ENCODE measurements around the gene C6orf141.
"Not testable (repeated sequence)": the region's sequence is repeated elsewhere in the genome, so short reads cannot be mapped to it uniquely, and the experiment has no call there.

Gene C6orf141

DNA sequence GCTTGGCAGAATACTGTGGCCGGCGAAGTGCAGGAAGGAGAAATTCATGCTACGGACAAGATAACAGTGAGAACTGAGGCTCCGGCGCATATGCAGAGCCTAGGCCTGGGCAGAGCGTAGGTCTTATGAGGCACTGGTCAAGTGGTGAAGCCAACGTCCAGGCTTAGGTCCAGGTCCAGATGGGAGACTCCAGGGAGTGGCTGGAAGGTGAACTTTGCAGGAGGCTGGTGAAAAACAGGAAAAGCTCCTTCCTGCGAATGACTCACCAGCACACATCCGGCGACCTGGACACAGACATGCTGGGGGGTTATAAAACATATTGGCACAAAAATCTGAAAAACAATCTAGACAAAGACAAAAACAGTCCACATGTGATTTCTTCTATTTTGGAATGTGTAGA is 15.4 kb downstream of the C6orf141 start:
- no peak for DNase-seq
- intact Hi-C loops (cut with DNase I): no loop called here

DNA sequence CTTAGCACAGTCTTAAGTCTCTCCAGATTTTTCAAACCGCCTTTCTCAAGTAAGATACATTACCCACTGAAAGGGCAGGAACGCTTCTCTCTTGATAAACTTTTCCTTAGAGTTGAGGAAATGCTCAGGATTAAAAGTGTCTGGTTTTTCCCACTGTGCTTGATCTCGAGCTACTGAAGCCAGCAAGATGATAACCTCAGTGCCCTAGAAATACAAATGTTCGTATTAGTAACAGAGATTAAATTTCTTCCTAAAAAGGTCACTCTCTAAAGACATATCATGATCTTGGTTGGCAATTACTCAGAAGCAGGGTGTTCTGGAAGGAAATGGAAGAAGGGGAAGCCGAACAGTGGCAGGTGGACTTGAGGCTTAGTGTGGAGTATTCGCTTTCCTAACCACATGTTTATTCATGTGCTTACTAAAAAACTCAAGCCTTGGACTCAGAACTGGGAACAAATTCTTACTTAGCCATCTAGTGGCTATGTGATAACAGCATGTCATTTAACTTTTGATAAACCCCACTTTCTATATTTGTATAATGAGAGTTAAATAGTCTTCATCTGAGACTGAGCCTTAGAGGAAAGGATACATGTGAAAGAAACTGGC is 20.1 kb downstream of the C6orf141 start:
- intact Hi-C loops (cut with DNase I): no loop called here
- DNase-seq: no peak

DNA sequence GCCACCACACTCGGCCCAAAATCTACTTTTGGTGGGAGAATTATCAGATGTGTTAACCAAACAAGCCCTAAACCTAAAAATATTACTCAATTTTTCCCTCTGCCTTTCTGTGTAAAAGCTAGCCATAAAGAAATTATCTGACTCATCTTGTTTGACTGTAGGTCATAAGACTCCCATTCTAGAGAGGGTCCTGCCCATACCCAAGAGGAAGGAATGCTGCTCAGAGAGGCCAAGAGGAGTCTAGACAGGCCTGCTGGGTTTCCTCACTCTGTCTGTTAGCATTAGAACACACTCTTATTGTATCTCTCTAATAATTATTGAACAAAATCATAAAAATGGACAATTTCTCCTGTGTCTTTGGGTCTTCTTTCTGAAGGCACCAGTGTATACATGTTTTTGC is 26.1 kb downstream of the C6orf141 start:
- DNase-seq: no peak
- intact Hi-C loops (cut with DNase I): no loop called here

DNA sequence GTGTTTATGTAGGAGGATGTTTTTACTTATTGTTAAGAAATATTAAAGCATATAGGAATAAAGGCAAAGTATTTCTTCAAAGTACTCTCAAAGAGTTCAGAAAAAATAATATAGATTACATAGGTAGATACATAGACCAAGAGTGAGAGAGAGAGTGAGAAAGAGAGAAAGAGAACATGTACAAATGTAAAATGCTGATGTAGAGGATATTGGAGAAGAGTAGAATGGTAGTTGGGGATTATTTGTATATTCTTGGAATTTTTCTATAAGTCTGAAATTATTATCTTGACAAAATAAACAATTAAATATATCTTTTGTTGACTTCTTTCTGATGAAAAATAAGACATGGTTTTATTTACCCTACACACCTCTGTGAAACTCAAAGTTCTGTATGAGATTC is 29.2 kb downstream of the C6orf141 start:
- DNase-seq: no peak
- intact Hi-C loops (cut with DNase I): no loop called here

DNA sequence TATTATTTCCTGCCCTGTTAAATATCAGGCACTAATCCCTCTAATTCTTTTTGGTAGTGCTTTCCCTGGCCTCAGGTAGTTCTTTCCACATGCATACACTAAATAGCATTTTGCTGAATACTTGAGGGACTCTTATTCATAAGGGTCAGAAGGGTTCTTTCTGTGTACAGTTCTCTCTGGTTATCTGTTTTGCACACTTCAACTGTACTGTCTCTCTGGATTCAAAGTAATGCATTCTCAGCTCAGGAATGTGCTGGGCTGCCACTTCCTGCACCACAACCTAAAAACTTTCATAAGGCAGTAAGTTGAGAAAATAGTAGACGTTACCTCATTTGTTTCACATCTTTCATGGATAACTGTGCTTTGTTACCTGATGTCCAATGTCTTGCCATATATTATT is 32.1 kb downstream of the C6orf141 start:
- DNase-seq: no peak
- intact Hi-C loops (cut with DNase I): no loop called here

DNA sequence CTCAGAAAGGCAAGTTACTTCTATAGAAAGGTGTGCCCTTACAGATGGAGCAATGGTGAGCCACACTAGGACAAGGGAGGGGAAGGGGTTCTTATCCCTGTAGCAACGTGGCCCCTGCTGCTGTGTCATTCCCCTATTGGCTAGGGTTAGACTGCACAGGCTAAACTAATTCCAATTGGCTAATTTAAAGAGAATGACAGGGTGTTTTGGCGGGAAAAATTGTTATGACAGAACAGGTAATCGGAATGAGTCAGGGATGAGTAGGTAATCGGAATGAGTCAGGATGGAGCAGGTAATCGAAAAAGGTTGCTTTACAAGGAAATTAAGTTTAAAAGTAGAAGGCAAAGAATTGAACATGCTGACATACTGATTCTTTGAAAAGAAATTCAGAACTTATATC is 36.8 kb downstream of the C6orf141 start:
- intact Hi-C loops (cut with DNase I); DNase-seq: not testable (repeated sequence)
